Activated naive CD8-positive, alpha-beta T cell treated with anti-CD3 and anti-CD28 coated beads, Interleukin-2, amount 50 U/mL, for 16 hours (primary cell): Measurements from ENCODE around the gene SLC1A5.
"Not testable (repeated sequence)": the region's sequence is repeated elsewhere in the genome, so short reads cannot be mapped to it uniquely, and the experiment has no call there.

Source experiments
- DNase-seq: peaks from one replicate; pipeline ENCODE4 v3.0.0-alpha.2; 2020; ENCODE audit warnings: low read depth, low spot score

The SLC1A5 gene

GRCh38 chr19:46788262-46788967, at the start of gene SLC1A5:
Gene SLC1A5 (minus strand): TSS chr19:46788594. CDS start chr19:46787965, 629 bp downstream.
- DNase-seq: peak; percentile 99

DNA sequence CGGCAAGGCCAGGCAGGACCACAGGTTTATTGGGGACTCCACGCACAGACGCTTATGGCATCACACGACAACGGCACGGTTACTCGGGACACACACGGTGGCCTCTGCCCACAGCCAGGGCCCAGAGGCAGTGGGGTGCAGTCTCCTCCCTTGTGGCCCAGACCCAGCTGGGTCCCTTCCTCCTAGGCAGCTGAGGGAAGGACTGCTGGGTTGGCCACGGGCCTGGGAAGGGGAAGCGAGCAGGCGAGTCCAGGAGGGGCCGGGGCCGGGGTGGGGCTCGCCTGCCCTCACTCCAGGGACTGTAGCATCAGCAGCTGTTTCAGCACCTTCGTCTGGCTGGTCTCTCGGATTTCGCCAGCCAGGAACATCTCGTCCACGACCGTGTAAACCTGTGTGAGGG, 49.8 kb upstream of the SLC1A5 start:
- DNase-seq: no peak

- no peak for DNase-seq
Observed at GRCh38 chr19:46834984-46835383, 46.6 kb upstream of the SLC1A5 start.

DNA sequence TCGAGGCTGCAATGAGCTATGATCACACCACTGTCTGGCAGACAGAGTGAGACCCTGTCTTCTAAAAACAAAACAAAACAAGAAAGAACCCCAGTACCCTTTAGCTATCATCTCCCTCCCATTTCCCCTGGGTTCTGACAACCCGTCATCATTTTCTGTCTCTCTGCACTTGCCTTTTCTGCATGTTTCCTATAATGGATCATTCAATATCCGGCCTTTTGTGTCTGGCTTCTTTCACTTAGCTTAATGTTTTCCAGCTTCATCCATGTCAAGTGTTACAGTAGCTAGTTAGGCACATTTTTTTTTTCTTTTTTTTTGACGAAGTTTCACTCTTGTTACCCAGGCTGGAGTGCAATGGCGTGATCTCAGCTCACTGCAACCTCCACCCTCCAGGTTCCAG, 45.7 kb upstream of the SLC1A5 start:
- no peak for DNase-seq

DNA sequence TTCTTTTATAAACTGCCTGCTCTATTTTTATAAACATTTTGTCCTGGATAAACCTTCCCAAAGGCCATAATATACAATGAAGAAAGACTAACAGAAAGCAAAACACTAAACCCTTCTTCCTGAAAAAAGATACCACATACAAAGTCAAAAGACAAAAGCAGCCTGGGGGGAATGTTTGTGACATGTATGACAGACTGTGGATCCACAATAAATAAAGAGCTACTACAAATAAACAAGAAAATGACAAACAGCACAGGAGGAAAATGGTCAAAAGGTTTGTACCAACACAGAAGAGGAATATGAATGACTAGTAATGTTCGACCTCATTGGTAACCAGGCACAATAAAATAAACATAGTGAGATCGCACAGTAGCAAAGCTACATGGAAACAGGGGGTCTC, 42.5 kb upstream of the SLC1A5 start:
- no peak for DNase-seq

DNA sequence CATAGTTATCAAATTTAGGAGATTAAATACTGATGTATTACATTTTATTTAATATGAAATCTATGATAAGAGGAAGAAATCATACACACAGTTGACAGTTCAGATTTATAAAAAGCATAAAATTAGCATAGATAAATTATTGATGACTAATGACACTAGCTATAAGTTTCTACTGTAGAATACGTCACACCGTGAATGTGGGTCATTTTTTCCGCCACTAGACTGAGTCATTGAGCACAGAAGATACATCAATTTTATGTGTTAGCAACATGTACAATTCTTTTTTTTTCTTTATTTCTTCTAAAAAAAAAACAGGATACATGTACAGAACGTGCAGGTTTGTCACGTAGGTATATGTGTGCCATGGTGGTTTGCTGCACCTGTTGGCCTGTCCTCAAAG, 40.1 kb upstream of the SLC1A5 start:
- no peak for DNase-seq

- no peak for DNase-seq
Observed at GRCh38 chr19:46825731-46826055, 37.3 kb upstream of the SLC1A5 start.

- no peak for DNase-seq
Observed at GRCh38 chr19:46824890-46825730, 36.7 kb upstream of the SLC1A5 start.

- no peak for DNase-seq
Observed at GRCh38 chr19:46823049-46823448, 34.7 kb upstream of the SLC1A5 start.

DNA sequence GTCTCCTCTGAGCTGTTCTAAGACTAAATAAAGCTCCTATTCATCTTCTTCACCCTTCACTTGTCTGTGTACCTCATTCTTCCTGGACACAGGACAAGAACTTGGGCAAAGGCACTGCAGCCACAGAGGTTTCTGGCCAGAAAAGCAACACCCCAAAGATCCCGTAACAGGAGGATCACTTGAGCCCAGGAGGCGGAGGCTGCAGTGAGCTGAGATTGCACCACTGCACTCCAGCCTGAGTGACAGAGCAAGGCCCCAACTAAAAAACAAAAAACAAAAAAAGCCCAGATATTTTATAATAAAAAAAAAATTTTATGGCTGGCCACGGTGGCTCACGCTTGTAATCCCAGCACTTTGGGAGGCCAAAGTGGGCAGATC, 34.0 kb upstream of the SLC1A5 start:
- not testable (repeated sequence) for DNase-seq

- DNase-seq: peak; percentile 13
Observed at GRCh38 chr19:46821512-46822409, 33.4 kb upstream of the SLC1A5 start.

GRCh38 chr19:46818812-46819211, 30.4 kb upstream of the SLC1A5 start:
- no peak for DNase-seq

DNA sequence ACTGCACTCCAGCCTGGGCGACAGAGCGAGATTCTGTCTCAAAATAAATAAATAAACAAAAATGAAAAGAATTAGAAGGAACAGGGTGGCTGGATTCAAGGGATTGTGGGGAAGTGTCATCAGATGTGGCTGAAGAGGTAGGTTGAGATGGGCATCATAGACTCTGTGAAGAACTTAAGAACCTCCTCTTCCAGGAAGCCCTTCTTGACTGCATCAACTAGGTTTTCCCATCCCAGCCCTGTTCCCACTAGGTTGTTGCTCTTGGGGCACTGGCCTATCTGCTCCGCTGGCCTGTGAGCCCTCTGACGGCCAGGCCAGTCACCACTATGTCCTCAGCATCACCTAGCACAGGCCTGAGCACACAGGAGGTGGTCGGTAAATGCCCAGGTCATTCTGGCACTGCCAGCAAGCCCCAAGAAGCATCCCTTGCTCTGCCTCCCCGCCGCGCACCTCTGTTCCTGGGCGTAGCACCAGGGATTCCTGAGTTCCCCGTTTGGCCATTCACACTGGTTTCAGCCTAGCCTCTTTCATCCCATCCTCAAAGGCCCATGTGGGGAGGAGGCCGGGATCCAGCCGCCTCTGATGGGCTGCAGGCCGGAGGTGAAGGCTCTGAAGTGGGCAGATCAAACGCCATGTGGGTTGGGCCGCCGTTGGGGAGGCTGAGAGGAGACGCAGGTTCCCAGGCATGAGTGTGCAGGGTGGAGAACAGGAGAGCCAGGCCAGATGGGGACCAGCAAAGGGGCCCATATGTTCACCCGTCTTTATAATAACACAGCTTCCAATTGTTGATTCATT, 27.6 kb upstream of the SLC1A5 start:
- no peak for DNase-seq

DNA sequence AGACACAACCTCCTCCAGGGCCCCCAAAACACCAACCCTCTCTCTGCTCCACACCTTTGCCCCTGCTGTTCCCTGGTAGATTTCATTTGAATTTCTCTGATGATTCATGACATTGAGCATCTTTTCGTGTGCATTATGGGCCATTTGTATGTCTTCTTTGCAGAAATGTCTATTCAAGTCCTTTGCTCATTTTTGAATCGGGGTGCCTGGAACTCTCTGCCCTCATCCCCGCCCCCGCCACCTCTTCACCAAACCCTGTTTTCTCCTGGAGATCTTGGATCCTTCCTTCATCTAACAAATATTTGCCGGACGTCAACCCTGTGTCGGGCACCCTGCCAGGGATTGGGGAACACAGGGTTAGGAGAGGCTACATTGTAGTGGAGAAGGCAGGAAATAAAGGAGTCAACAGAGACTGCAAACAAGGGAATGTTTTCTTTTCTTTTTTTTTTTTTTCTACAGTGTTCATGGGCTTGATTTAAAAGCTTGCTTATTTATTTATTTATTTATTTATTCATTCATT, 25.5 kb upstream of the SLC1A5 start:
- DNase-seq: no peak

DNA sequence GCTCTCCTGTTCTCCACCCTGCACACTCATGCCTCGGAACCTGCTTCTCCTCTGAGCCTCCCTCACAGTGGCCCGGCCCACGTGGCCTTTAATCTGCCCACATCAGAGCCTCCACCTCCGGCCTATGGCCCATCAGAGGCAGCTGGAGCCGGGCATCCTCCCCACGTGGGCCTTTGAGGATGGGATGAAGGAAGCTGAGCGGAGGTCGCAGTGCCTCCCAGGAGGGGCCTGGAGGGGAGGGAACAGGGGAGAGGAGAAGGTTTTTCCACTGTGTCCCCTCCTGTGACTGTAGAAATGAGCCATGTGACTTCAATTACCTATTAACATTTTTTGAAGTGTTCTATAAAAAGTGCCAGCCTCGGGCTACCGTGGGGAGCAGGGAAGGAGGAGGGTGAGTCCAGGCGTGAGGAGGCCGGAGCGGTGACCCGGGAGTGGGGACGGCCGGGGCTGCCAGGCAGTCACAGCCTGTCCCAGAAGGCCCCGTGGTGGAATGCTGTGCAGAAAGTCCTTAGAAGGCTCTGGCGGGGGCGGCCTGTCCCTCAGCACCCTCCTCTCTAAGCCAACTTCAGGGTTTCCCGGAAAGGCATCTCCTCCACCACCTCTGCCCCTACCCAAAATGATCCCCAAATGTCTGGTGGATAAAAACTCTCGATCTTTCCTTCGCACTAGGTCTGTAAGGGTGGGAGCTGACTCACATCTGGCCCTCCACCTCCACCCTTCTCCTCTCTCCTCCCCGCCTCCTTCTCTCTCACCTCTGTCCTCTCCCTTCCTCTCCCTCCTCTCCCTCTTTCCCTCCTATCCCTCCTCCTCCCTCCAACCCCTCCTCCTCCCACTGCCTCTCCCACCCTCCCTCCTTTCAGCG, 24.8 kb upstream of the SLC1A5 start:
- no peak for DNase-seq

DNA sequence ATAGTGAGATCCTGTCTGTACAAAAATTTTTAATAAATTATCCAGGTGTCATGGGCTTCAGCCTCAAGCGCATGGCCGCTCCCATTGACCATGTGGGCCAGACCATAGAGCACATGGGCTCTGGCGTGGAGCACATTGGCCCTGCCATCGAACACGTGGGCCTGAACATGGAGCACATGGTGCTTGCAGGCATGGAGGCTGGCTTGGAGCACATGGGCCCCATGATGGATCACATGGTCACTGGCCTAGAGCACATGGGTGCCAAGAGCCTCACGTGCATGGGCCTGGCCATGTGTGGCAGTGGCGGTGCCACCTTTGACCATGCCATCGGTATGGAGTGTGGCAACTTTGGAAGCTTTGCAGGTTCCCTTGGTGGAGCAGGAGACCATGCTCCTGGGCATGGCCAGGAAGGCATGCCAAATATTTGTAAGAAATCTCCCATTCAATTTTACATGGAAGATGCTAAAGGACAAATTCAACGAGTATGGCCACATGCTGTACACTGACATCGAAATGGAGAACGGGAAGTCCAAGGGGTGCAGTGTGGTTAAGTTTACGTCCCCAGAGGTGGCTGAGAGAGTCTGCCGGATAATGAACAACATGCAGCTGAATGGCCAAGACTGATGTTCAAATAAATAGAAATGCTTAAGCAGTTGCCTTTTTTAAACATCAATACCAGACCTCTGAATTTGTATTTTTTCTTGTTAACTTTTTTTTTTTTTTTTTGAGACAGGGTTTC, 21.3 kb upstream of the SLC1A5 start:
- no peak for DNase-seq

- DNase-seq: no peak
Observed at GRCh38 chr19:46806656-46807055, 18.3 kb upstream of the SLC1A5 start.

DNA sequence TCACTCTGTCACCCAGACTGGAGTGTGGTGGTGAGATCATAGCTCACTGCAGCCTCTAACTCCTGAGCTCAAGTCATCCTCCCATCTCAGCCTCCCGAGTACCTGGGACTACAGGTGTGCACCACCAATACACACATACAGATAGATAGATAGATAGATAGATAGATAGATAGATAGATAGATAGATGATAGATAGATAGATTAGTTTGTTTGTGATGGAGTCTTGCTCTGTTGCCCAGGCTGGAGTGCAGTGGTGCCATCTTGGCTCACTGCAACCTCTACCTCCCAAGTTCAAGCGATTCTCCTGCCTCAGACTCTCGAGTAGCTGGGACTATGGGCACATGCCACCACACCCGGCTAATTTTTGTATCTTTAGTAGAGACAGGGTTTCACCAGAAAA, 16.0 kb upstream of the SLC1A5 start:
- not testable (repeated sequence) for DNase-seq

DNA sequence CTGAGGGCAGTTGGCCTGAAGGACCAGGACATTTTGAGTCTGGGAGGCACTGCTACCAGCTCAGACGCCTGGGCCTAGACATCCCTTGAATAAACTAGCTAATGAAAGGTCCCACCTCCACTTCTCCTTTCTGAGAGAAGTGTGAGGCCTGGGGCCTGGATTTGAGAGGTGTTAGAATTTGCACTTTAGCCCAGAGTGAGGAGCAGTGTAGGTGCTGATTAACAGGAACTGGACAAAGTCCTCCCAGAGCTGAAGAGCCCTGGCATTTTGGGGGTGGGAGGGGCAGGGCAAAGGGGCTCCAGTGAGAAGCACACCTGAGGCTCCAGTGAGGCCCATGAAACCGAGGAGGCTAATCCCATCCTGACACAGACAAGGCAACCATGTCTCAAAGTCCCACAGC, 15.2 kb upstream of the SLC1A5 start:
- no peak for DNase-seq

- DNase-seq: no peak
Observed at GRCh38 chr19:46802152-46802551, 13.8 kb upstream of the SLC1A5 start.
